GM19351 (cell line): ENCODE results near the gene NOS2.
"Not testable (repeated sequence)": the region's sequence is repeated elsewhere in the genome, so short reads cannot be mapped to it uniquely, and the experiment has no call there.

ENCODE experiments used
- ATAC-seq: cut with Tn5 transposase; IDR thresholded peaks from one replicate; pipeline ENCODE4 v1.9.1; 2021; ENCODE audit warnings: mild to moderate bottlenecking, moderate library complexity; ENCODE audit not compliant: unreplicated experiment

NOS2 gene

GRCh38 chr17:27800522-27800921, at the start of gene NOS2:
Gene NOS2 (minus strand): TSS chr17:27800529. CDS start chr17:27798809, 1,720 bp downstream.
- ATAC-seq = no peak

- no peak for ATAC-seq
Measured at GRCh38 chr17:27849474-27850185, 49.3 kb upstream of the NOS2 start.

GRCh38 chr17:27848931-27849330, 48.6 kb upstream of the NOS2 start:
- no peak for ATAC-seq

GRCh38 chr17:27846808-27847307, 46.5 kb upstream of the NOS2 start:
- not testable (repeated sequence) for ATAC-seq

GRCh38 chr17:27846042-27846655, 45.8 kb upstream of the NOS2 start:
- no peak for ATAC-seq

- ATAC-seq = no peak
Measured at GRCh38 chr17:27845264-27846041, 45.1 kb upstream of the NOS2 start.

- no peak for ATAC-seq
Measured at GRCh38 chr17:27840688-27841087, 40.4 kb upstream of the NOS2 start.

- not testable (repeated sequence) for ATAC-seq
Measured at GRCh38 chr17:27840406-27840678, 40.0 kb upstream of the NOS2 start.

GRCh38 chr17:27839571-27840405, 39.5 kb upstream of the NOS2 start:
- ATAC-seq = not testable (repeated sequence)

GRCh38 chr17:27838607-27839006, 38.3 kb upstream of the NOS2 start:
- ATAC-seq = not testable (repeated sequence)

GRCh38 chr17:27837769-27838168, 37.4 kb upstream of the NOS2 start:
- not testable (repeated sequence) for ATAC-seq

GRCh38 chr17:27836651-27837050, 36.3 kb upstream of the NOS2 start:
- ATAC-seq = no peak

- ATAC-seq = no peak
Measured at GRCh38 chr17:27834571-27834970, 34.2 kb upstream of the NOS2 start.

- ATAC-seq = no peak
Measured at GRCh38 chr17:27832831-27833230, 32.5 kb upstream of the NOS2 start.

- not testable (repeated sequence) for ATAC-seq
Measured at GRCh38 chr17:27829888-27830287, 29.6 kb upstream of the NOS2 start.

- not testable (repeated sequence) for ATAC-seq
Measured at GRCh38 chr17:27829143-27829711, 28.9 kb upstream of the NOS2 start.

GRCh38 chr17:27825459-27825858, 25.1 kb upstream of the NOS2 start:
- ATAC-seq = no peak

- no peak for ATAC-seq
Measured at GRCh38 chr17:27824745-27825144, 24.4 kb upstream of the NOS2 start.

GRCh38 chr17:27824176-27824715, 23.9 kb upstream of the NOS2 start:
- no peak for ATAC-seq

- not testable (repeated sequence) for ATAC-seq
Measured at GRCh38 chr17:27822108-27822507, 21.8 kb upstream of the NOS2 start.
